HepG2 (cell line): Measurements from ENCODE around the gene LYSMD3. TPM values are rescaled to one million over a fixed set of nuclear protein-coding genes. Genes with fewer than 3 reads are reported as not detected.

ENCODE experiments used
- ETV6 ChIP-seq: sonication (generic); formaldehyde crosslinking; conservative IDR thresholded peaks from 2 replicates; pipeline ENCODE4 v1.4.0; 2020; ENCODE audit warnings: missing genetic modification reagents
- FOXK1 ChIP-seq: sonication (generic); formaldehyde crosslinking; IDR thresholded peaks from 2 replicates; pipeline ENCODE4 v1.4.0; 2020; ENCODE audit warnings: low read depth, missing genetic modification reagents, borderline replicate concordance
- GPBP1L1 ChIP-seq: sonication (generic); formaldehyde crosslinking; IDR thresholded peaks from 2 replicates; pipeline ENCODE4 v1.5.0; 2020; ENCODE audit warnings: mild to moderate bottlenecking, missing genetic modification reagents
- HOXA3 ChIP-seq: sonication (generic); formaldehyde crosslinking; IDR thresholded peaks from 2 replicates; pipeline ENCODE4 v1.5.0; 2020; ENCODE audit warnings: missing genetic modification reagents
- HOXA7 ChIP-seq: sonication (generic); formaldehyde crosslinking; IDR thresholded peaks from 2 replicates; pipeline ENCODE4 v1.8.1; 2022; ENCODE audit warnings: mild to moderate bottlenecking, missing genetic modification reagents, moderate library complexity
- IKZF4 ChIP-seq: sonication (generic); formaldehyde crosslinking; IDR thresholded peaks from 2 replicates; pipeline ENCODE4 v1.5.1; 2020; ENCODE audit warnings: borderline replicate concordance, mild to moderate bottlenecking, low read depth, missing genetic modification reagents; ENCODE audit errors: not compliant biosample characterization
- IKZF5 ChIP-seq: IDR thresholded peaks from 2 replicates; pipeline ENCODE4 v1.6.1; 2018; ENCODE audit warnings: missing genetic modification reagents, mild to moderate bottlenecking, missing compliant biosample characterization
- IRF9 ChIP-seq: sonication (generic); formaldehyde crosslinking; IDR thresholded peaks from 2 replicates; pipeline ENCODE4 v1.8.0; 2022; ENCODE audit warnings: missing genetic modification reagents, mild to moderate bottlenecking, borderline replicate concordance
- JUNB ChIP-seq: sonication (generic); formaldehyde crosslinking; IDR thresholded peaks from 2 replicates; pipeline ENCODE4 v1.8.0; 2022; ENCODE audit warnings: missing genetic modification reagents, mild to moderate bottlenecking, borderline replicate concordance
- NFKB2 ChIP-seq: sonication (generic); formaldehyde crosslinking; IDR thresholded peaks from 2 replicates; pipeline ENCODE4 v1.4.0; 2020; ENCODE audit warnings: missing genetic modification reagents, borderline replicate concordance
- NRL ChIP-seq: sonication (generic); formaldehyde crosslinking; IDR thresholded peaks from 2 replicates; pipeline ENCODE4 v1.5.0; 2020; ENCODE audit warnings: missing genetic modification reagents, mild to moderate bottlenecking, moderate library complexity, borderline replicate concordance
- PCBP1 ChIP-seq: fragments of 200-400 bp; formaldehyde crosslinking; IDR thresholded peaks from 2 replicates; pipeline ENCODE4 v1.6.1; 2017; ENCODE audit warnings: mild to moderate bottlenecking, low read depth, low read length, borderline replicate concordance
- RNF2 ChIP-seq: fragments of 450-650 bp; conservative IDR thresholded peaks from 2 replicates; pipeline ENCODE4 v1.6.1; 2016; ENCODE audit warnings: low read depth
- SIN3A ChIP-seq: IDR thresholded peaks from 2 replicates; pipeline ENCODE4 v1.6.1; 2011; ENCODE audit warnings: low read depth, mild to moderate bottlenecking, control low read depth, low read length, borderline replicate concordance
- SIX1 ChIP-seq: sonication (generic); formaldehyde crosslinking; IDR thresholded peaks from 2 replicates; pipeline ENCODE4 v1.4.0; 2020; ENCODE audit warnings: missing genetic modification reagents, borderline replicate concordance
- XRCC5 ChIP-seq: fragments of 200-400 bp; formaldehyde crosslinking; optimal IDR thresholded peaks from 2 replicates; pipeline ENCODE3; 2017; ENCODE audit warnings: mild to moderate bottlenecking, low read length
- ZBTB21 ChIP-seq: sonication (generic); formaldehyde crosslinking; IDR thresholded peaks from 2 replicates; pipeline ENCODE4 v1.4.0; 2020; ENCODE audit warnings: missing genetic modification reagents
- ZMYM2 ChIP-seq: sonication (generic); formaldehyde crosslinking; IDR thresholded peaks from 2 replicates; pipeline ENCODE4 v1.8.0; 2022; ENCODE audit warnings: mild to moderate bottlenecking, missing genetic modification reagents
- ZNF263 ChIP-seq: sonication (generic); formaldehyde crosslinking; IDR thresholded peaks from 2 replicates; pipeline ENCODE4 v1.4.0; 2020; ENCODE audit warnings: missing genetic modification reagents
- ZNF839 ChIP-seq: sonication (generic); formaldehyde crosslinking; IDR thresholded peaks from 2 replicates; pipeline ENCODE4 v1.4.0; 2020; ENCODE audit warnings: missing genetic modification reagents, mild to moderate bottlenecking, borderline replicate concordance
- polyA plus RNA-seq, 8 experiments: library from polyadenylated mRNA; depleted of rRNA in 3 of 8; stranded (reverse) in 7 of 8; unstranded in 1 of 8; fragments of >200 nt; fragmentation: Illumina TruSeq in 4 of 8; extraction: Trizol in 4 of 8; gene quantifications; 2 replicates each; pipeline versions ENCODE4 v1.2.1 to v1.2.3, GENCODE V29; 2011 to 2016; ENCODE audit warnings: low read depth in 4 of 8, missing spikeins in 1 of 8, mixed read lengths in 1 of 8; ENCODE audit not compliant: insufficient read depth in 1 of 8
- total RNA-seq, 5 experiments: library from RNA; depleted of rRNA; stranded (reverse); fragments of >200 nt; fragmentation: Illumina TruSeq; extraction: Trizol; gene quantifications; 2 replicates each; pipeline ENCODE4 v1.2.3, GENCODE V29; 2016; ENCODE audit warnings: low read depth in 1 of 5
- TF ChIP-seq, protein P1 (sequence below): sonication (generic); formaldehyde crosslinking; IDR thresholded peaks from 2 replicates; pipeline ENCODE4 v1.5.0; 2020; ENCODE audit warnings: missing genetic modification reagents
- TF ChIP-seq, protein P2 (sequence below): fragments of 450-650 bp; IDR thresholded peaks from 2 replicates; pipeline ENCODE4 v1.6.1; 2016

Gene LYSMD3
- total and polyA plus RNA-seq, 2 of the 13 experiments (the other 11 are each of a cell fraction or from before 2014, with no cell fraction given): 9.1 to 13.8 TPM

- TF ChIP-seq IKZF5 (CRISPR knock-in tag): peak; percentile 76; the same call in 1 of the 2 replicates
- TF ChIP-seq ZMYM2 (CRISPR knock-in tag): peak; percentile 74
- peak; percentile 58; the same call in 1 of the 2 replicates for TF ChIP-seq SIN3A
- TF ChIP-seq, protein P1, sequence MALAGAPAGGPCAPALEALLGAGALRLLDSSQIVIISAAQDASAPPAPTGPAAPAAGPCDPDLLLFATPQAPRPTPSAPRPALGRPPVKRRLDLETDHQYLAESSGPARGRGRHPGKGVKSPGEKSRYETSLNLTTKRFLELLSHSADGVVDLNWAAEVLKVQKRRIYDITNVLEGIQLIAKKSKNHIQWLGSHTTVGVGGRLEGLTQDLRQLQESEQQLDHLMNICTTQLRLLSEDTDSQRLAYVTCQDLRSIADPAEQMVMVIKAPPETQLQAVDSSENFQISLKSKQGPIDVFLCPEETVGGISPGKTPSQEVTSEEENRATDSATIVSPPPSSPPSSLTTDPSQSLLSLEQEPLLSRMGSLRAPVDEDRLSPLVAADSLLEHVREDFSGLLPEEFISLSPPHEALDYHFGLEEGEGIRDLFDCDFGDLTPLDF (CRISPR knock-in tag): peak; percentile 84
- TF ChIP-seq IRF9 (CRISPR knock-in tag): peak; percentile 65; the same call in 1 of the 2 replicates
- TF ChIP-seq HOXA7: no peak; the same call in 1 of the 2 replicates
- no peak for TF ChIP-seq RNF2
- peak; percentile 15; the same call in 1 of the 2 replicates for TF ChIP-seq JUNB
- TF ChIP-seq NRL (CRISPR knock-in tag): no peak; the same call in 1 of the 2 replicates
- no peak for TF ChIP-seq IKZF4 (CRISPR knock-in tag)
- TF ChIP-seq ZNF839 (CRISPR knock-in tag): 0 out of 2 replicates have a peak, but pooled peaks have one; percentile 18
- no peak for TF ChIP-seq GPBP1L1 (CRISPR knock-in tag)
- TF ChIP-seq XRCC5: peak; percentile 26
- peak; percentile 84 for TF ChIP-seq HOXA3 (CRISPR knock-in tag)
- TF ChIP-seq PCBP1: peak; percentile 81; the same call in 1 of the 2 replicates
- TF ChIP-seq ZNF263 (CRISPR knock-in tag): no peak
- TF ChIP-seq, protein P2, sequence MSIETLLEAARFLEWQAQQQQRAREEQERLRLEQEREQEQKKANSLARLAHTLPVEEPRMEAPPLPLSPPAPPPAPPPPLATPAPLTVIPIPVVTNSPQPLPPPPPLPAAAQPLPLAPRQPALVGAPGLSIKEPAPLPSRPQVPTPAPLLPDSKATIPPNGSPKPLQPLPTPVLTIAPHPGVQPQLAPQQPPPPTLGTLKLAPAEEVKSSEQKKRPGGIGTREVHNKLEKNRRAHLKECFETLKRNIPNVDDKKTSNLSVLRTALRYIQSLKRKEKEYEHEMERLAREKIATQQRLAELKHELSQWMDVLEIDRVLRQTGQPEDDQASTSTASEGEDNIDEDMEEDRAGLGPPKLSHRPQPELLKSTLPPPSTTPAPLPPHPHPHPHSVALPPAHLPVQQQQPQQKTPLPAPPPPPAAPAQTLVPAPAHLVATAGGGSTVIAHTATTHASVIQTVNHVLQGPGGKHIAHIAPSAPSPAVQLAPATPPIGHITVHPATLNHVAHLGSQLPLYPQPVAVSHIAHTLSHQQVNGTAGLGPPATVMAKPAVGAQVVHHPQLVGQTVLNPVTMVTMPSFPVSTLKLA: no peak; the same call in 1 of the 2 replicates
- no peak; the same call in 1 of the 2 replicates for TF ChIP-seq ZBTB21 (CRISPR knock-in tag)
- TF ChIP-seq FOXK1 (CRISPR knock-in tag): peak; percentile 13; the same call in 1 of the 2 replicates
- TF ChIP-seq SIX1 (CRISPR knock-in tag): no peak
- TF ChIP-seq ETV6 (CRISPR knock-in tag): peak; percentile 46; the same call in 1 of the 2 replicates
- TF ChIP-seq NFKB2 (CRISPR knock-in tag): peak; percentile 68; the same call in 1 of the 2 replicates
Measured at GRCh38 chr5:90474235-90475107, 54.9 kb downstream of the LYSMD3 start, which contains the start of the genes MBLAC2 and POLR3G (continued).
